ENCODE results near the gene SLIT1.
"Not testable (repeated sequence)": the region's sequence is repeated elsewhere in the genome, so short reads cannot be mapped to it uniquely, and the experiment has no call there.

SLIT1 gene

DNA sequence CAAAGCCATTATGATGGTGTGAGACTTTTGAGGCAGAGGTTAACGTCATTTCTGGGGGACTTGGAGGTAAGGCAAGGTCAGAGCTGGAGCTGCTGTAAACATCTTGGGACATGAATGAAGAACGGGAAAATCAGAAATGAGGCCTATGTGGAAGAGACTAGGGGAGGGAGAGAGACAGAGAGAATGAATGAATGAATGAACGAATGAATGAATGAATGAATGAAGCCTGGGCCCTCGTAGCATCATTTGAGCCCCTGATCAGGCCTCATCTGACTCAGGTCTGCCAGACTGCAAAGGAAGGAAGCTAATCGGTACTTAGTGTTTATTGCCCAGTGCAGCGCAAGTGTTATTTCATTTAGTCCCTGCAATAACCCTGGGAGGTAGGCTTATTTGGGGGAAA lies 79.6 kb downstream of the SLIT1 start:
- no peak for FAIRE-seq

DNA sequence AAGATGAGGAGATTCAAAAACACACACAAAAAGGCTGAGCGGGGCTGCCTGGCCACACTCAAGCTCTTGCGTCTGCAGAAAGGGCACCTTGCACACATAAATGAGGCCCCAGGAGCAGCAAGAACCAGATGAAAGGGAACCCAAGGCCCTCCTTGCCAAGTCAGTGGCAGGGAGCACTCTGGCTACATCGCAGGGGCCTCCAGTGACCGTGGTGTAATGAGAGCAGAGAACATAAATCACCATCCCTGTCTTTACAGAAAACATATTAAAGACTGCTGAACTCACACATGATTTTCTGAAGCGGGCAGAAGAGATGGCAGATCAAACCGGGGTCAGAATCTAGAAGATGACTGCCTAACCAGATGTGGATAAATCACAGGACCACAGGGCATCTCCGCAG lies 80.5 kb downstream of the SLIT1 start:
- no peak for FAIRE-seq

DNA sequence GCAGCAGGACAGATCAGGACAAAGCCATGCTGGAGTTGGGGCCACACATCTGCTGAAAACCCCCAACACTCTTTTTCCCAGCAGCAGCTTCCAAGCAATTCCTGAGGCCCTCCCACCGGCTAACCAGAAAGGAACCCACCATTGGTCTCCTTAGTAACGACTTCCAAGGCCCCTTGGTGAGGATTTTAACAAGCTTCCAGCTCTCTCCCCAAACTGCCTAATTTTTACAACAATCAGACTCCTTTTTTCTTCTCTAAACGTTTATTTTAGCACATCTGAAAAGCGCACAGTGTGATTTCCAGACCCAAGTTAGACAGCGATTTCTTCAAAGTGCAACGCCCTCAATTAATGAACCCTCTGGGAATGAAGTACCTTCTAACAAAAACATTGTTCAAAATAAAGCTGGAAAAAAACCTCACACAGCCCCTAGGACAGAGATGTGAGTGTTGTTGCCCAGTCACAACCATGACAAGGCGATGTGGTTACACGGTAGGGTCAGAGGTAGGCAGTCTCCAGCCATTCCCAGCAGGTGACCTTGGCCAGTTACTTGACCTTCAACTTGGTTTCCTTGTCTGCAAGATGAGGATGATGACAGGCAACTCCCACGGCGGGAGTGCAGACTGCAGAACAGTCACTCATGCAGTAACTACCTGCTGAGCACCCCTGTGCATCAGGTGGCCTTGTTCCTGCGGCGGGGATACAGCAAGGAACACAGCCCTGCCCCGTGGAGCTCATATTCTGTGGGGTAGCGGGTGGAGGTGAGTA lies 82.3 kb downstream of the SLIT1 start:
- FAIRE-seq, result no peak

DNA sequence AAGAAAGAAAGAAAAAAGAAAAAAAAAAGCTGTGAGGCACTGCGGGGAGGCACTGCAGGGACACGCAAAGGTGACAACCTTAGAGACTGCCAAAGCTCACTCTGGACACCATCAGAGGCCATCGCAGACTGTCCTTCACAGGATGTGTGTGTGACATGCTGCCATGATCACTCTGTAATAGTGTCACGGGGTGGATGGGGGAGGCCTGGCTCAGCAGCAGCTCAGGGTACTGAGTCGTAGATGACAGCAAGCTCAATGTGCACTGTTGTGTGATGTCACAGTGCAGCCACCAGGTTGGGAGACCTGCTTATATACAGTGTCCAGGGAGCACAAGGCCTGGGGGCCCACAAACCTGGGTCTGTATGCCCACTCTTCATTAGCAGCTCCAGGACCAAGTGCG lies 83.3 kb downstream of the SLIT1 start:
- no peak for FAIRE-seq

DNA sequence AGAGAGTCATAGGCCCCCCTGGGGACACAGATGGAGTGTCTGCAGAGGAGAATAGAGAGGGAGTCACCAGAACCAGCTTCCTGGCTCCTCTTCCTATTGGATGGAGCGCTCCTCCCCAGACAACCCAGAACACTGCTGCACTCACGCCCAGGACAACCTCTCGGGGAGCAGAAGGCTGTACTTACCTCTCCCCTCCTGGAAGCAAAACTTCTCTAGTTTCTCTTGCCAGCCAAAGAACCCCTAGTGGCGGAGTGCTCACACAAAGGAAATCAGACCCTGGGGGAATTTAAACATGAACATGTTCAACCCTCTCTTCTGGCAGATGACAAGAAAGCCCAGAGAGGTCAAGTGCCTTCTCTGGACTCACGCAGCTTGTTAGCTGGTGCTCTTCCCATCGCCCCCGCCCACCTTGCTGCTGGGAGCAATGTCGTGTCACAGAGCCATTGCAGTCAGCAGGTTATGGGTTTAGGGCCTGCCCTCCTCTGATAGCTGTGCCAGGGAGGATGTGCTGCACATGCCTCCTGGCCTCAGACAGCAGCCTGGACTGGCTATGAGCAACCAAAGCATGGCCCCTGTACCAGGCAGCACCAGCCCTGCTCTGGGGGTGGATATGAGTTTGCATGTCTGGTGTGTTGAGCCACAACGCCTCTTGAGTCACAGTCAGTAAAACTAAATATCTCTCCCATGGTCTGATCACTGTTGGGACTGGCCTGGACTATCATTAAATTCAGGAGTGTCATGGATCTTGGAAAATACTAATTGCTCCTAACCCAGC lies 84.4 kb downstream of the SLIT1 start:
- FAIRE-seq, result no peak

DNA sequence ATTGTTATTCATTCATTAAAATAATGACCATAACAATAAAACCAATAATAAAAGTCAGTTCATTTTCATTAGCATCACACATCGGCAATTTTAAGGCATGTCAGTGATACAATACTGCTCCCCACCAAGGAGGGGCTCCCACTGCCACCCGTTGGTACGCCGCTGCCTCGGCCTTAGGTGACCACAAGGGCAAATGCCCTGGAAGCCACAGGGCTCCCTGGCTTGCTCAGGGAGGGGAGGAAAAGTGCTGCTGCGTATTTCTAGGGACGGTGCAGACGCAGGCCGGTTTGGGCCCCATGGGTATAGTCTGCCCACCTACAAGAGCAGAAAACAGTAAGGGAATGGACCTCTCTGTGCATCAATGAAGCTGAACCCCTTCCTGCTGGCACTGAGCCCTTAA lies 85.1 kb downstream of the SLIT1 start:
- no peak for FAIRE-seq

DNA sequence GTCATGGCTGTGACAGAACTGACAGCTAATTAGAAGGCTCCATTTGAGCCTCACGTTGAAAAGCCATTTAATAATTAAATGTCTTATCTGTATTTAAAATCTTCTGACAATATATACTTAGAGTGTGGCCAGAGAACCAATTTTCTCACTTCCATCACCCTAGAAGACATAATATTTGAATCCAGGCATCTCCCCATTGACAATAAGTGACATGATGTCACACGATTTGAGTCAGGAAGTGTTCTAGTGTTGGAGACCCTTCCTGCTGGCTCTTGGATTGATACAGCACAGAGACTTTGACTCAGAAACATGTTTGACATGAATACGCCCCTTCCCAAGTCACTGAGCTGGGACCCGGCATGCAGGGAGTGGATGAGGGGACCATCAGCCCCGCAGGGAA lies 85.9 kb downstream of the SLIT1 start:
- no peak for FAIRE-seq

DNA sequence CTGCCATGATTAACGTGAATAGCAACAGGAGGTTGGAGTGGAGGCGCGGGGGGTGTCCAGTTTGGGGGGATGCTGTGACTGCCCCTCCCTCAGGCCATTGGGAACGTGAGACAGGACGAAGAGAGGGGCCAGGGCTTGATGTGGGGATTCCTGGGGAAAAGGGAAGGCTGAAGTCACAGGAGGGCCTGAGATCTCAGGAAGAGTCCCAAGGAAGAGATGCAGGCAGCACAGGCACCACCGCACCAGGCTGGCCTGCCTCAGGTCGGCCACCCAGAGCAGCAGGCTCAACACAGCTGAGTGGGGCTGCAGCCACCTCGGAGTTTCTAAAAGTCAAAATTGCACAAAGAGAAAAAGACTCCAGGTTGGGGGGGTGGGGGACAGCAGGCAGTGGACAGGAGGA lies 86.7 kb downstream of the SLIT1 start:
- FAIRE-seq, result no peak

DNA sequence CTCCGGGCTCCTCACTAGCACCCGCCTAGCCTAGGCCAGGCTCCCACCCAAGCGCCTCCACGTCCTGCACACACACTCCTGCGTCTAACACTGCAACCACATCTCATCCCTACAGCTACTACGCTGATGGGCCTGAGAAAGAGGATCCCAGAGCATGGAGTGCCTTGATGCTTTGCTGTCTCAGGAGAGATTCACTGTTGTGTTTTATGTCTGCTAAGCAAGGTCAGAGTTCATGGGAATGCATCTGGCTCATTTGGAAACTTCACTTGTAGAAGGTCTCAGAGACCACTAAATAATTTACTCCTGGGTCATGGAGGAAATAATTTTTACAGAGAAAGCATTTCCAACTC lies 88.7 kb downstream of the SLIT1 start:
- no peak for FAIRE-seq

DNA sequence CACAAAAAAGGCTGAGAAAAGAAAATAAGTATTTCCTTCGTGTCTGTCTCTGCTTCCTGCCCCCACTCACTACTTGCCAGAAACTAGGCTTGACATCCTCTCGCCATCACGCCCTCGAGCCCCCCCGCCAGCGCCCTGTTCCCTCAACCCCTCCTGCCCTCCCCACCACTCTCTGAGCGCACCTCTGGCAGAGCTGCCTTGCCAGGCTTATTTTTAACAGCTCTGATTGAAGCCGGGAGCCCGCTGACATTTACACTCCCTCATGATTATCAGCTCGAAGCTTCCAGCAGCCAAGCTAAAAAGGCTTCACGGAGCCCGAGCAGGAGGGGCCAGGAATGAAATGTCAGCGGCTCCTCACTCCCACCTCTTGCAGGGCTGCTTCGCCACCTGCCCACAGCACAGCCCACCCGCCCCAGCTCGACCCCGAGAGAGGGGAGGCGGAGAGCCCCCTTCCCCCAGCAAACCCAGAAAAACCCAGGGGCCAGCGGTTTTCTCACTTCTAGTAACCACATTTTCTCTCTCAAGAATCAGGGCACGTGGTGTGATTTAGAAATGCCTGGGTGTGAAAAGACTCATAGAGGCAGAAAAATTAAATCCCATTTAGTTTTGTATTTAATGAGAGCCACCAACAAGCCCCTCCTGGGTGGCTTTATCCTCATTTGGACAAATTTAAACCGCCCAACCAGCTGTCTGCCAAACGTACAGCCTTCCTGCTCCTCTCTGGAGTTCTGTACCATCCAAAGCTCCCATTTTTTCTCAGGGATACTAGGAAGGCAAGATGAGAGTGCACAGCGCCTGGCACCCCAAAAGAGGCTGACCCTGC lies 89.3 kb downstream of the SLIT1 start:
- FAIRE-seq, result no peak

DNA sequence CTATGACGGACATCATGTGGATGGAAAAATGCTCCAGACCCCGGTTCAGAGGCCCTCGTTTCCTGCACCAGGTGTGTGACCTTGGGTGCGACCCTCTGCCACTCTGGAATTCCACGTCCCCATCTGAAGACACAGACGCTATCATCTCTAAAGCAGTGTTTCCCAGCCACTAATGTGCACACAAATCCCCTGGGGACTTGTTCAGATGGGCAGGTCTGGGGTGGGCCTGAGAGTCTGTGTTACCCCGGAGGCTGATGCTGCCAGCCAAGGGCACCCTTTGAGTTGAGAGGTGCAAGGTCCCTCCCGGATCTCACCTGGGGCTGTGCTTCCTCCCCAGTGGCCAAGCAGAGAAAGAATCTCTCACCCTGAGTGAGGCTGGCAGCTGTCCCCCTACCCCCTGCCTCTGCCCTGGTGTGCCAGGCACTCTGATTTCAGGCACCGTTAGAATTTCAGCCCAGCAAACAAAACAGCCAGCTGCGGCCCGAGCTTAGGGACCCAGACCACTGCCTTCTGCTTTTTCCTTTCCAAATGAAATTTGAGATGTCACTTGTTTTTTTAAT lies 90.0 kb downstream of the SLIT1 start:
- no peak for FAIRE-seq

DNA sequence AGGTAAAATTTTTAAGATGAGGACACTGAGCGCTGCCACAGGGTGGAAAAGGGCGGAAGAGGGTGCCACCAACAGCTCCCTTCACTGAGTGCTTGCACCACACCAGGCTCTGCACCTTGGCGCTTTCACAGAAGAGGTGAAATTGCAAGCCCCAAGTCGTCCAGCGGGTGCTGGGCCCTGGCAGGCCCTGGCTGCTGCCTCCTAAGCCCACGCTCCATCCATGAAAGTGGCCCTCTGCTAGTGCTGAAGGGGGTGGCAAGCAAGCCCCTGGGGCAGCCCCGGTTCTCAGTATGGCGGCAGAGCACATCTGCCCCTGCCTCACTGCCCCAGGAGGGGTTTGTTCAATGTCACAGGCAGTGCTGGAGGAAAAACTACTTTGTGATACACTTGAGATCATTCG lies 95.1 kb downstream of the SLIT1 start:
- no peak for FAIRE-seq

DNA sequence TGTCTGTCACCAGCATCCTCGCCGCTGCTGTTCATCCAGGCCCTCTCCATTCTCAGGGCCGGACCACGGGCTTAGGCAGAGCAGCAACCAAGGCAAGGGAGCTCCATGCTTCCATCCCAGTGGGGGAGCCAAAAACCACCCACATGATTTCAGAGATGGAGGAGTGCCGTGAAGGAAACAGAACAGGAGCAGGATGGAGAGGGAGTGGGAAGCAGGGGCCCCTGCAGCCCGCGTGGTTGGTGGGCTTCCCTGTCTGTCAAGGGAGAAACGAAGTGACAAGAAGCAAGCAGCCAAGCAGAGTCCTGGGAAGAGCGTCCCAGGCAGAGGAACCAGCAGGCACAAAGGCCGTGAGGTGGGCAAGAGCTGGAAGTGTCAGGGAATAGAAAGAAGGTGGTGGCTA lies 95.7 kb downstream of the SLIT1 start:
- no peak for FAIRE-seq

DNA sequence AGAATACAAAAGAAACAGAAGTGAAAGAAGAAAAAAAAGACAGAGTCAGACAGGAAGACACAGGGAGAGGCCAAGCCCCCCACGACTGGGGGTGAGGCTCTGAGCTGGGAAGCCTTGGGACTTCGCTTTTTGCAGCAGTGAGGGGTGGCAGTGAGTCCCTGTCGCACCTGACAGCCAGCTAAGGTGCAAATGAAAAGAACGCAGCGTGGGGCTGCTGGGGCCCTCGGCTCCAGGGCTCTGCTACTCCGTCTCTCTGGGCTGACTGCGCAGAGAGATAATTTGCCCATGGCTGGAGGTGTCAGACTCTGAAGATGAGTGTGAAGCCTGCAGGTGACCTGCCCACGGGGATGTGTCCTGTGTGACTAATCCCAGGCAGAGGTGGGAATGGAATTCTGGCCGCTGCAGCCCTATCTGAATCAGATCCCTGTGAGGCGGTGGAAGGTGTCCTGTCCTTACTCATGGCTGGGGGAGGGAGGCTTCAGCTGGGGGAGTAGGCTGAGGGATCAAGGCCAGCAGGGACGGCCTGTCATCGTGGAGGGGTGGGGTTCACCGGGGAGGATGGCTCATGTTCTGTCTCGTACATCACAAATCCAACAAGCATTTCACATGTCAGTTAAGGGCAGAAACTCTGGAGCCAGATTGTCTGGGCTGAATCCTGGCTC lies 96.4 kb downstream of the SLIT1 start:
- no peak for FAIRE-seq

DNA sequence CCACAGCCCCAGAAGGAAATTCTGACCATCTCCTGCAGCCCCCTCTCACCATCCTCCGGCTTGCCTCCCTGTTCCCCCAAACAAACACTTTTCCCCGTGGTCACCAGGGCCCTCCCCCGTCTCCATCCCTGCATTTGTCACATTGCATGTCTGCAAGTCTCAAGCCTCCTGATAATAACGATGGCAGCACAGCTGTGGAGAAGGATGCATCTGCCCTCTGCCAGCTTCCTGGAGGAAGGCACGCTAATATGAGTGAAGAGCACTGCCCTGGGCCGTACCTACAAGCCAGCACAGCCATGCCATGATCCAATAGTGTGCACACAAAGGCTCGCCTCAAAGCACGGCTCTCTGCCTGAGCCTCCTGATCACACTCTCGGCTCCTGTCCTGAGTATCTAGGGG lies 98.5 kb downstream of the SLIT1 start:
- FAIRE-seq, result no peak

DNA sequence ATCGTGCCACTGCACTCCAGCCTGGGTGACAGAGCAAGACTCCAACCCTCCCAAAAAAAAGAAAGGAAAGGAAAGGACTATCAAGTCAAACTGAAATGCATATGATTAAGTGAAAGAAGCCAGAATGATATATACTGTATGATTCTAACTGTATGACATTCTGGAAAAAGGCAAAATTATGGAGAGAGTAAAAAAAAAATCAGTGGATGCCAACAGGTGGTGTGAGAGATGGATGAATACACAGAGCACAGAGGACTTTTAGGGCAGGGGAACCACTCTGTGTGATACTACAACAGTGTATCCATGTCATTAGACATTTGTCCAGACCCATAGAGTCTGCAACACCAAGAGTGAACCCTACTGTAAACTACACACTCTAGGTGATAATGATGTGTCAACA lies 99.2 kb downstream of the SLIT1 start:
- no peak for FAIRE-seq

DNA sequence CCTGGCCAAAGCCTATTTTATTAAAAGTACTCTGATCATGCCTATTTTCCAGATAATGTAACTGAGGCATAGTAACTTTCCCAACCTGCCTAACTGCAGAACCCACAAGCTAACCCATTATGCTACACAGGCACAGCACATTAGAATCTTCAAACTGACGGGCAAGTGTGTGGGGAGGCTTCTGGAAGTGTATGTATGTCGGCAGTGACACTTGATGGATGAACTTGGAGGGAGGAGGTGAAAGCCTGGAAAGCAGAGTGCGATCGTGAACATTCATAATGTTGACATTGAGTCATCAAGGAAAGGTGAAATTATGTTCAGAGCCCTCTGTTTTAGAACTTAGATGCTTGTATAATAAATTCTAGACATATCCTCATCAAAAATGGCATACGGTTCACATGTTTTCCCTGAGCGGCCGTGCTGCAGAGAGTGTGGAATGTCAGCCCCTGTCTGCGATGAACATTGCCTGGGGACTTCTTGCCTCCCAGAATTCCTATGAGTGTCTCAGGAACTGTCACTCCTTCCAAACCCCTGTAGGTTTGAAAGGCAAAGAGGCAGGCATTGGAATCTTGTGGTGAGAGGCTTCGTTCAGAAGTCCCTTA lies 102.4 kb downstream of the SLIT1 start:
- no peak for FAIRE-seq

DNA sequence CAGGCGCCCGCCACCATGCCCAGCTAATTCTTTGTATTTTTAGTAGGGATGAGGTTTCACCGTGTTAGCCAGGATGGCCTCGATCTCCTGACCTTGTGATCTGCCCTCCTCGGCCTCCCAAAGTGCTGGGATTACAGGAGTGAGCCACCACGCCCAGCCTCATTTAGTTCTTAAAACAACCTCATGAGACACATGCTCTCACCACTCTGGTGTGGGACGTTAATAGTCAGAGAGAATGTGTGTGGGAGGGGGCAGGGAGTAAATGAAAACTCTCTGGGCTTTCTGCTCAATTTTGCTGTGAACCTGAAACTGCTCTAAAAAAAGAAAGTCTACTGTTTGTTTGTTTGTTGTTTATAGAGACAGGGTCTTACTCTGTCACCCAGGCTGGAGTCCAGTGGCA lies 103.2 kb downstream of the SLIT1 start:
- not testable (repeated sequence) for FAIRE-seq

DNA sequence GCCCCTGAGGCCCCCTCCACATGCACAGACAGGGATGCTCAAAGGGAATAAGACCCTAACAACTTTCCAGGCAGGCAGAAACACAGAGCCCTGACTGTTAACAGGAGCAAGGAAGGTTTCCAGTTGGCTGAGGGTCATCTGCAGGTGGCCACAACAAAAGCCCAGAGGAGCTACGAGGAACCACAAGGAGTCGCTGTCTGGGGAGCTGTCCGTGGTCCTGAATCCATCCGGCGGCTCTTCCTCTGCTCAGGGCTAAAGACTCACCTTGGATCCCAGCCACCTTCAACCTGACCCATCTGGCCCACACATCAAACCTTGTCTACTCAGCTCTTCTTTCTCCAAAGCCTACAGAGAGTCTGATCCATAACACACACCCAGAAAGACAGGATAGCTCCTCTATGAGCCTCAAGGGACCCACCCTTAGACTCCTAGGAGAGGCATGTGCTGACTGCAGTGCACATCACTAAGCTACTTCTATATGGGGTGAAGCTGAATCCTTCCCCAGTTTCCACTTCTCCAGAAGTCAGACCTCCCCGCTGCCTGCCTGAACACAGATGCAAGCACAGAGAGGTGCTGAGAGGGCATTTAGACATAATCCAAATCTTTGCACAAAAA lies 104.0 kb downstream of the SLIT1 start:
- no peak for FAIRE-seq

DNA sequence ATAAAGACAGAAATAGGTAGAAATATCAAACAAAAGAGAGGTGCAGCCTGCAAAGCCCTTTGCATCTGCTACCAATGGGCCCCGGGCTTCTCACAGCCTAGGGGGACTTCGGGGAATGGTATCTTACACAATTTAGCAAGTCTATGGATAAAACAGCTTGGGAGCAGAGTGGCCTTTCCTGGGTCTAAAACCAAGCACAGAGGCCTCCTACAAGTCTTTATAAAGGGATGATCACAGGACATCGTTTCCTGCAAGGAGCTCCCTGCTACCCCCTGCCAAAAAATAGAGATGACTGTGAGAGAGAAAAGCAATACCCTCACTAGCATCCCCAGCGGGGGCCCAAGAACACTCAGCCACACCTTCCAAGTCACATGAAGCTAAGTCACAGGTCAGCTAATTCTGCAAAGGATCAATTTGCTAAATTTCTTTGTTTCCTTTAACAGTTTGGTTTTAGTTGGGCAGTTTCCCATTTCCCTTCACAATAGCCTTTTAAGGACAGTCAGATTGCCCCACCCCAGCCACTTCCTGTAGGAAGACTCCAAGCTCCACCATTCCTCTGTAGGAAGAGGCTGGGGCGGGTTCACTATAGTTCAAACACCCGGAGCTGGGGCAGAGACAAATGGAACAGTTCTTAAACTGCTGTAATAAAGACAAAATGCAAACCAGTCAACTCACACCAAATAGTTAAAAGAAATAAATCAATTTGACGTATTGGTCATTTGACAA lies 105.5 kb downstream of the SLIT1 start:
- no peak for FAIRE-seq

DNA sequence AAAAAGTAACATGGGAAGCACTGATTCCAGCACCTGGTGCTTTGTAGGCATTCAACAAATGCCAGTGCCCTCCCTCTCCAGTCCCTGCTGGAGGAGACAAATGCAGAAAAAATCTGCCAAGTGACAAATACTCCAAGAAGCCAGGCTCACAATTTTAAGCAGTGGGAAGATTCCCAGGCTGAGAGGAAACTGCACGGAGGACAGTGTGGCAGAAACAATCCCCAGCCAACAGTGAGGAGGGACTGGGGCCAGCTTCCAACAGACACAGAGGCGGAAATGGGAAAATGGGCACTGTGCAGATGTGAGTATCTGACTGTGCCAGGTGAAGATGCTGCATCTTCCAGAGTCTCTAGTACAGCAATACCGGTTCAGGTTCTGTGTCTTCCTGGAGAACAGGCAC lies 106.3 kb downstream of the SLIT1 start:
- FAIRE-seq, result no peak

Measured in colon (tissue), 2 donors.